ENCODE data around the gene YIPF2.

The YIPF2 gene

GRCh38 chr19:10872546-10873107 lies 55.8 kb downstream of the YIPF2 start:
- DNase-seq, result no peak
